BE2C (cell line): Measurements from ENCODE around the gene PLGRKT.
"Not testable (repeated sequence)": the region's sequence is repeated elsewhere in the genome, so short reads cannot be mapped to it uniquely, and the experiment has no call there.

Source experiments
- DNase-seq: peaks from one replicate; pipeline ENCODE4 v3.0.0-alpha.2; 2020
- H3K27me3 ChIP-seq: fragments of 250-450 bp; sonication (Bioruptor Pico); 2 replicates; pipeline ENCODE4 v1.5.1; 2020; ENCODE audit warnings: mild to moderate bottlenecking
- H3K36me3 ChIP-seq: fragments of 250-450 bp; sonication (Bioruptor Pico); 2 replicates; pipeline ENCODE4 v1.5.1; 2020; ENCODE audit warnings: mild to moderate bottlenecking
- H3K4me1 ChIP-seq: fragments of 250-450 bp; sonication (Bioruptor Pico); 2 replicates; pipeline ENCODE4 v1.5.1; 2020
- H3K4me3 ChIP-seq: 2 replicates; pipeline ENCODE4 v1.5.1; 2011; ENCODE audit warnings: low read depth, low read length
- H3K9me3 ChIP-seq: fragments of 250-450 bp; sonication (Bioruptor Pico); 2 replicates; pipeline ENCODE4 v1.5.1; 2020
- CTCF ChIP-seq: IDR thresholded peaks from 2 replicates; pipeline ENCODE4 v1.5.1; 2012; ENCODE audit warnings: mild to moderate bottlenecking, low read depth, low read length

PLGRKT gene

GRCh38 chr9:5352637-5353248, 85.0 kb downstream of the PLGRKT start:
- no peaks in the 10 kb centered on the region for H3K9me3 ChIP-seq
- DNase-seq, result no peak
- TF ChIP-seq CTCF, result no peak
- H3K27me3 ChIP-seq, result no peaks in the 10 kb centered on the region
- no peaks in the 10 kb centered on the region for H3K36me3 ChIP-seq
- no peaks in the 10 kb centered on the region for H3K4me1 ChIP-seq
- H3K4me3 ChIP-seq, result no peak overlapping the region

DNA sequence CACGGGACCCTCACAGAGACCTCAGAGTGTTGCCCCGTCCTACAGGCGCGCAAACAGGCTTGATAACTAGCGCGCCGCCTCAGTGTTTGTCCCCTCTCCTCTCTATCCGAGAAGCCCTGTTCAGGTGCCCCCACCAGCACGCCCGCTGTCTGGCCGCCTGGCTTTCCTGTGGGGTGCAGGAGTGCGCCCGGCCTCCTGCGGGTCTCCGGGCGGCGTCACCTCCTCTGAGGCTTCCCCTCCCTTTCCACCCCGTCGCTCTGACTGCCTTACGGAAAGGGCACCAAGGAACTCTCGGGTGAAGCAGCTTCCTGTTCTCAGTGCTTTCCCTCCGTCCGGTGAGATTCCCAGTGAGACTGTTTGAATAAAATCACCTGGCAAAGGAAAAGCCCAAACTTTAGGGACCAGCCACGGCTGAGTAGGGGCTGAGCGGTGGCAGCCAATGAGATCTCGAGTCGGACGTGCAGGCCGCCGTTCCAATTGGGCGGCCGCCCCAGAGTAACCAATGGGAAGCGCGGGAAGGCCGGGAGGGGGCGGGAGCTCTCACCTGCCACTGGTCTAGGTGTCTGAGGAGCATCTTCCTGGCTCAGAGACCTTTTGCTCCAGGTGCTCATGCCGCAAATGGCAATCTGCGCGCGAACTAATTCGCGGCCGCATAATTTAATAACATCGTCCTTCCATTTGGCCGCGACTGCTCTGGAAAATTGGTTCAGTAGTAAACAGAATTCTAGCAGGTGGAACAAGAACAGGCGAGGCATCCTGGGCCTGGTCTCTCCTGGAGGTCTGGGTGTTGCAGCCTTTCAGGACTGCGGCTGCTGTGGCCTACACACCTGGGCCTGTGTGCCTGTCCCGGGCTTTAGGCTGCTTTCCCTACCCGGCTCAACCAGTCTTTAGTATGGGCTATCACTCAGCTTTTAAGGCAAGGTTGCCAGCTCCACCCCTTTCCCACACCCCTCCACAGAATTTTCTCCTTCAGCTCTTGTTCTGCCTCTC, 98.4 kb downstream of the PLGRKT start, which contains the start of gene RLN1:
Gene RLN1, minus strand, starts transcription at position 885 of the 990 bp plus-strand sequence. Its CDS starts 130 bp downstream, at position 755.
- H3K4me1 ChIP-seq, H3K9me3 ChIP-seq, DNase-seq, H3K27me3 ChIP-seq, H3K36me3 ChIP-seq: not testable (repeated sequence)
- H3K4me3 ChIP-seq, result peak within 1 kb of the TSS; percentile 23

DNA sequence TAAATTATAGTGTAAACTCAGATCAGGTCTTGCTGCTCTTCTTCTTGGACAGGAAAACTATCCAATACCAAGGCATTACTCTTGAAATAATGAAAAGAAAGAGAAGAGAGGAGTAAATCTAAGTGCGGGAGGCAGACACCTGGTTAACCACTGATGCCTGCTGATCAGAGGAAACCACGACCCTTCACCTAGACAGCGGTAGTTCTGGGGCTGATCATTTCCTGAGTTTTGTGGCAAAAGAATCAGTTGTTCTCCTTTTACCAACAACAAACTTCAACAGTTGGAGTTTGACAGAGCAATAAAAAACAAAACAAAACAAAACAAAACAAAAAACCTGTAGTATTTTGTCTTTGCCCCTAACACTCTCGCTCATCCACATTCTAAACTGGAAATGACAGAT, 101.0 kb downstream of the PLGRKT start:
- H3K4me3 ChIP-seq, result no peak overlapping the region
- no peaks in the 10 kb centered on the region for H3K4me1 ChIP-seq
- TF ChIP-seq CTCF, result no peak
- DNase-seq, result no peak
- H3K36me3 ChIP-seq, result no peaks in the 10 kb centered on the region
- H3K9me3 ChIP-seq, result no peaks in the 10 kb centered on the region
- H3K27me3 ChIP-seq, result peaks cover 3% of the 10 kb centered on the region; the same call in 1 of the 2 replicates

DNA sequence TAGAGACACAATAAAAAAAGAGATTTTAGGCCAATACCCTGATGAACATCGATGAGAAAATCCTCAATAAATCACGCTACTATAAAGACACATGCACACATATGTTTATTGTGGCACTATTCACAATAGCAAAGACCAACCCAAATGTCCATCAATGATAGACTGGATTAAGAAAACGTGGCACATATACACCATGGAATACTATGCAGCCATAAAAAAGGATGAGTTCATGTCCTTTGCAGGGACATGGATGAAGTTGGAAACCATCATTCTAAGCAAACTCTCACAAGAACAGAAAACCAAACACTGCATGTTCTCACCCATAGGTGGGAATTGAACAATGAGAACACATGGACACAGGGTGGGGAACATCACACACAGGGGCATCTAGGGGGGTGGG, 106.4 kb downstream of the PLGRKT start:
- not testable (repeated sequence) for H3K36me3 ChIP-seq, H3K9me3 ChIP-seq, DNase-seq, H3K4me3 ChIP-seq, H3K27me3 ChIP-seq, H3K4me1 ChIP-seq

- no peaks in the 10 kb centered on the region for H3K9me3 ChIP-seq
- no peak for DNase-seq
- no peak for TF ChIP-seq CTCF
- H3K4me3 ChIP-seq, result no peak overlapping the region
- H3K4me1 ChIP-seq, result no peaks in the 10 kb centered on the region
- H3K36me3 ChIP-seq, result no peaks in the 10 kb centered on the region
- H3K27me3 ChIP-seq, result no peaks in the 10 kb centered on the region
These were observed 110.7 kb downstream of the PLGRKT start for GRCh38 chr9:5326893-5327548.

DNA sequence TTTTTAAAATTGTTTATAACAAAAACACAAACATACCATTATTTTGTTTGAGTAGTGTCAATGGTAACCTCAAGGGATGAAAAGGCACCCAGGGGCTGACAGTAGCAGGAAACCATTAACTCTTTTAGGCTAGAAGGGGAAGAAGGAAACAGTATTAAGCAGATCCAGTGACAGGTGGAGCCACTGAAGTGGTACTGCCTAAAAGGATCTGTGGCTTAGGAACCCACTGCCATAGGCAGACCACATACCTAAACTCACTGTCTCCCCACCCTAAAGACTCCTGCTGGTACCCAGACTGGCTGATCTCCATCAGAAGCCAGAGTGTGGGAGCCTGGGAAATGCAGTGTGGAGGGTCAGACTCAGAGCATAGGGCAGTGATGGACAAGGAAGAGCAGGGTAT, 111.5 kb downstream of the PLGRKT start:
- no peaks in the 10 kb centered on the region for H3K27me3 ChIP-seq
- TF ChIP-seq CTCF, result no peak
- no peaks in the 10 kb centered on the region for H3K9me3 ChIP-seq
- H3K4me3 ChIP-seq, result no peak overlapping the region
- DNase-seq, result no peak
- no peaks in the 10 kb centered on the region for H3K4me1 ChIP-seq
- no peaks in the 10 kb centered on the region for H3K36me3 ChIP-seq

- not testable (repeated sequence) for H3K36me3 ChIP-seq, H3K9me3 ChIP-seq, H3K4me3 ChIP-seq, H3K27me3 ChIP-seq, H3K4me1 ChIP-seq, DNase-seq
These were observed 116.1 kb downstream of the PLGRKT start for GRCh38 chr9:5321601-5322000.
